ENCODE data around the gene SRPRA.

DNA sequence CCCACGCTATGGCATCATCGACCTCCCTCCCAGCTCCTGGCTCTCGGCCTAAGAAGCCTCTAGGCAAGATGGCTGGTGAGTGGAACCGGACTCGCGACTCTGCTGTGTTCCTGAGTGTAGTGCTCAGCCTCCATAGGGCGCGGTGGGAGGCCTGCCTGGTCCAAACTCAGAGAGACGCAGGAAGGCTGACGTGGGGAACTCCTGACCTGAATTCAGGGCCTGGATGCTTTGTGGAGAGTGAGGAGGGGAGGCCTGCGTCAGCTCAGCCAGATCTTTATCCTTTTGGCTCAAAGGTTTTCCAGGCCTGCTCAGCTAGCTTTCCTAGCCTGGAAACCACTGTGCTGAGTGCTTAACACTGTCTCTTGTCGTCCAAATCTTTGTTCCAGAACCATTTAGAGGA is 22.2 kb upstream of the SRPRA start:
- no peak for TF ChIP-seq POLR2A (IDR thresholded peaks at IDR 0.05)
- TF ChIP-seq, protein P1, sequence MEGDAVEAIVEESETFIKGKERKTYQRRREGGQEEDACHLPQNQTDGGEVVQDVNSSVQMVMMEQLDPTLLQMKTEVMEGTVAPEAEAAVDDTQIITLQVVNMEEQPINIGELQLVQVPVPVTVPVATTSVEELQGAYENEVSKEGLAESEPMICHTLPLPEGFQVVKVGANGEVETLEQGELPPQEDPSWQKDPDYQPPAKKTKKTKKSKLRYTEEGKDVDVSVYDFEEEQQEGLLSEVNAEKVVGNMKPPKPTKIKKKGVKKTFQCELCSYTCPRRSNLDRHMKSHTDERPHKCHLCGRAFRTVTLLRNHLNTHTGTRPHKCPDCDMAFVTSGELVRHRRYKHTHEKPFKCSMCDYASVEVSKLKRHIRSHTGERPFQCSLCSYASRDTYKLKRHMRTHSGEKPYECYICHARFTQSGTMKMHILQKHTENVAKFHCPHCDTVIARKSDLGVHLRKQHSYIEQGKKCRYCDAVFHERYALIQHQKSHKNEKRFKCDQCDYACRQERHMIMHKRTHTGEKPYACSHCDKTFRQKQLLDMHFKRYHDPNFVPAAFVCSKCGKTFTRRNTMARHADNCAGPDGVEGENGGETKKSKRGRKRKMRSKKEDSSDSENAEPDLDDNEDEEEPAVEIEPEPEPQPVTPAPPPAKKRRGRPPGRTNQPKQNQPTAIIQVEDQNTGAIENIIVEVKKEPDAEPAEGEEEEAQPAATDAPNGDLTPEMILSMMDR (IDR thresholded peaks at IDR 0.05) = no peak
